ENCODE data around the gene VPS13C.

VPS13C gene

DNA sequence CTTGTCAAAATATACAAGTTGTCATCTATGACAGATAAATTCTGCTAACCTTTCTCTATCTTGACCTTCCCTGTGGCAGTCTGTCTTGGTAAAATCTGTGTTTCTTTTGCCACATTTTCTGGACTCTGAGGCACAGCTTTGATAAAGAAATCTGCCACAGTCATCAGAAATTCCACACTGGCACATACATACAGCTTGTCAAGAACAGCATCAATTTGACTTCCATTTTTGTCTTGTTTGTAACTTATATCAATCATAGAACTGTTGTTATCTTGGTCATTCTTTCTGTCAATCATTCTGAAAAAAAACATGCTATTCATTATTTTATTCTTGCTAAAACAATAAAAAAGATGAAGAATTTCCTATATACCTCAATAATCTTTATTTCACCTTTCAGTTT is 130.8 kb downstream of the VPS13C start:
- DNase-seq, result no peak

DNA sequence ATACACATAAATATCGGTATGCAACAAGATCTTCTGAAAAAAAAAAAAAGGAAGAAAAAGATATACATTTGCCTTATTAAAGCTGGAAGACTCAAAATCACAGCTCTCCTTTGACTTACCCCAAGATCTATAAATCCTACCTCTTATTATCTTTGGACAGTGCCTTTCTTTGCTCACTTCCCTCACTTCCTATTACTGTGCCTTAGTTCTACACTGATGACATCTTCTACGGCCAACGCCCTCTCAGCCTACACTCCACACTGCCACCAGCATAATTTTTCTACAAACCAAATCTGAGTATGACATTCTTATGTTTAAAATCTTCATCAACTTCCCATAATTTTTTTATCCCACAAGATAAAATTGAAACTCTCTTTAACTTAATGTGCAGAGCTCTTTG is 137.1 kb downstream of the VPS13C start:
- DNase-seq, result no peak

DNA sequence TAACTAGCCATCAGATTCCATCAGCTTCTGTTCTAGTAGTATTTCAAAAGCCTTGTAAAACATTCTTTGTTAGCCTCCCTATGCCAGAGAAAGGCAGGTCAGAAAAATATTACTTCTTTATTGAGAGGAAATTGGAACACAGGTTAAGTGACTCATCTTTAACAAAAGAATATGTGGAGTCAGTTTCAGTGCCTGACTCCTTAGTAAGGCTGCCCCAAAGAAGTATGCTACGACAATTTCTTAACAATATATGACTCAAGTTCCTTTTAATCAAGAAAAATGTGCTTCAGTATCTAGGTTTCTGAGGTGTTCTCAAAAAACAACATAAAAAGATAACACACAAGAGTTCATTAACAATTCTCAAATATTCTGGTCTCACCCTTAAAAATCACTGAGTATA is 139.2 kb downstream of the VPS13C start:
- no peak for DNase-seq

GRCh38 chr15:61917457-61917856 is 142.8 kb downstream of the VPS13C start:
- DNase-seq, result no peak

DNA sequence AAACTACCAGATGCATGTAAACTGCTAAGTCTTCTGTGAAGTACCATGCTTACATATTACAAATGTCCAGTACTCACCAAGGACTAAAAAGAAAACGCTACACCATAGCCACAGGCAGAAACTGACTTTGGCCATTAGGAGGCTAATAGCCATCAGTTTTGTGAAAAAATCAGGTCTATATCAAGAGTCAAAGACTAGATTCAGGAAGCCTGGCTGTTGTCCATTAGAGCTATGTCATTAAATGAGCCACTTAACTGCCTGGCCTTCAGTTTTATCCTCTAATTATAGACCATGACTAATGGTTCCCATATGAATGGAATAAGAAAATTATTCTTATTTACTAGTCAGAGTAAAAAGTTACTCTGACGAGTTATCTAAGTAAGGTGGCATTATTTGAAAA is 144.1 kb downstream of the VPS13C start:
- no peak for DNase-seq

GRCh38 chr15:61915640-61916039 is 144.6 kb downstream of the VPS13C start:
- DNase-seq, result no peak

DNA sequence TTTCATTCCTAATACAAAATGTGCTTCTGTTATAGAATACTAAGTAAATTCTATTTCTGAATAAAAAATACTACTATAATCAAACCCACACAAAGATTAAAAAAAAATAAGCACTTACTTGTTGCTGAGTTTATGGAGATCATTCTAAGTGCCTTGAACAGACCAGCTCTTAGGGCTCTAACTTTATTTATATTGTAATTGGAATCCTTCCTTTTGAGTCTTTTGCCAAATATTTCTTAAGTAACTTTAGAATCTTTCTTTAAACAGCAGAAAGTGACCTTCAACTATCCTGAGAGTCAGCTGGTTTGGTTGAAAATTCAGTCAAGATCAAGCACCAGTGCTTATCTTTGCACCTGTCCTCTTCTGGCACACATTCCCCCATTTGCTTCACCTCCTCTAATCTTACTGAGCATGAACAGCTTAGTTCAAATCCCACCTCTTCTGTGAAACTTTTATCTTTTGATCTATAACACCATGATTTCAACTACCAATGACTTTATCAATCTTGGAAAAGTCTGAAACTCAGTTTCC is 149.3 kb downstream of the VPS13C start:
- DNase-seq, result no peak

- no peak for DNase-seq
Observed at GRCh38 chr15:61908241-61908640, 152.0 kb downstream of the VPS13C start.

DNA sequence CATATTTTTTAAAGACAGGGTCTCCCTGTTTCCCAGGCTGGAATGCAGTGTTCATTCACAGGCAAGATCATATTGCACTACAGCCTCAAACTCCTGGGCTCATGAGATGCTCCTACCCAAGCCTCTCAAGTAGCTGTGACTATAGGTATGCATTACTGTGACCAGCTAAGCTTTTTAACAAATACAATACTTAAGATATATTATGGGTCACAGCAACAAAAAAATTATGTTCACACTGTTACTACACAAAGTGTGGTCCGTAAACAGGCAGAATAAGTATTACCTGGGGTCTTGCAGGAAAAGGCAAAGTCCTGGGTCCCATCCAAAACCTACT is 152.5 kb downstream of the VPS13C start:
- DNase-seq, result no peak

DNA sequence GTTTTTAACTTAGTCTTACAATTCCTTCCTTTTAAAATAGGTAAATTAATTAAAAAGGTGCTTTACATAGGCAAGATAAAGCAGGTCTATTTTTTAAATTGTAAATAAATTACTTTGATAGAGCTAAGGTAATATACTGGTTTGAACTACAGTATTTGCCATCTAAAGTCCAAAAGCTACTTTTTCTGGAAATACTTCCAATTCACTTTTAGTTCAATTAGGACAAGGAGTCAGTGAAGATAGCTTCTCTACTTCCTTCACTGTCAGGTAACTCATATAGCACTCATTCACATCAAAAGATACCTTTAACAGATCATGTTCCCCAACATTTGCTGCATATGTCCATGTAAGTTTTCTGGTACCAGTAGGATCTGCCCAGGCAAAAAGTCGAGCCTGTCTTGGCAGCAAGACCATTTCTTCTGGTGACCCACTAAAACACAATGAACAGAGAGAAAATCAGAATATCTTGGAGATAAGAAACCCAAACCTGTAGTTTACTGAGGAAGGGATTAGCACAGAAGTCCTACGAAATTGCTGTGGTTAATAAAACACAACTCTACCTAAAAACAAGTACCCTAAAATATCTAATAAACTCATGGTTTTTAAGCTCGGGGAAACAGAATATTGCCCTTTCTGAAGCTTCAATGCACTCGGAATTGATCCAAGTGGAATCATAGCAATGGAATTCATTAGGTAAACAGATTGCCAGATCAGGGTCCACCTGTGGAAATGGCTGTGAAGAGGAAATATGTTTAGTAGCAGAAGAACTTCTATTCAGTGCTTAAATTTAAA is 153.1 kb downstream of the VPS13C start:
- no peak for DNase-seq

DNA sequence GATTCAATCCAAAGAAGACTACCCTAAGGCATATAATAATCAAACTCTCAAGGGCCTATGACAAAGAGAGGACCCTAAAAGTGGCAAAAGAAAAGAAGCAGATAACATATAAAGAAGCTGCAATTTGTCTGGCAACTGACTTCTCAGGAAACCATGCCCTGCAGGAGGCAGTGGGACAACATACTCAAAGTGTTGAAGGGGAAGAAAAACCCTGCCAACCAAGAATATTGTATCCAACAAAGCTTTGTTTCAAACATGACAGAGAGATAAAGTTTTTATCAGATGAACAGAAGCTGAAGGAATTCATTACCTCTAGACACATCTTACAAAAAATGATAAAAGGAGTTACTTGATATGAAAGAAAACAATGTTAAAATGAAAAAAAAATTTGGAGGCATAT is 167.1 kb downstream of the VPS13C start:
- DNase-seq, result no peak

GRCh38 chr15:61892140-61892539 is 168.1 kb downstream of the VPS13C start:
- DNase-seq, result no peak

GRCh38 chr15:61890106-61890505 is 170.1 kb downstream of the VPS13C start:
- DNase-seq, result no peak

DNA sequence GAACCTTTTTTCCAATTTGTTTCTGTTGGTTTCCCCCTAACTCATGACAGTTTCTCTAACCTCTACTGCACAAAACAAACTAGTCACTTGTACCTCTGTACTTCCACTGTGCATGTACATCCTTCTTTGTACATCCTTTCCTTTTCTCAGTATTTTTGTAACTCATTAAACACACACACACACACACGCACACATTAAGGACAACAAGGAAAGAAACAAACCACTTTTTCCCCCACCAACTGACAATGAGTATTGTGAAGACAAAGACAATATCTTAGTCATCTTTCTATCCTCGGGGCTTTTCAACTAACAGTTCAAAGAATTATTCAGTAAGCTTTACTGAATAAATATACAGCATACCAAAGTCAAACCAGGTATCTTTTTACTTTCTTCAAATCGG is 170.5 kb downstream of the VPS13C start:
- no peak for DNase-seq

DNA sequence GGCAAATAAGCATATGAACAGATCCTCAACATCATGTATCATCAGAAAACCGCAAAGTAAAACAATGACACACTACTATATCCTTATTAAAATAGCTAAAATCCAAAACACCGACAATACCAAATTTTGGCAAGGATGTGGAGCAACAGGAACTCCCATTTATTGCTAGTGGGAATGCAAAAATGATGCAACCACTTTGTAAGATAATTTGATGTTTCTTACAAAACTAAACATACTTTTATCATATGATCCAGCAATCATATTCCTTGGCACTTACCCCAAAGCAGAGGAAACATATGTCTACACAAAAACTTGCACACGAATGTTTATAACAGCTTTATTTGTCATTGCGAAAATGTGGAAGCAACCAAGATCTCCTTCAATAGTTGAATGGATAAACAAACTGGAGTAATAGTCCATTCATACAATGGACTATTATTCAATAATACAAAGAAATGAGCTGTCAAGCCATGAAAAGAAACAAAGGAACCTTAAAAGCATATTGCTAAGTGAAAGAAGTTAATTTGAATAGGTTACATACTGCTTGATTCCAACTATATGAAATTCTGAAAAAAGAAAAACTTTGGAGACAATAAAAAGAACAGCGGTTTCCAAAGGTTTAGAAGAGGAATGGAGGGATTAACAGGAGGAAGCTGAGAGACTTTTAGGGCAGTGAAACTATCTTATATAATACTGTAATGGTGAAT is 172.0 kb downstream of the VPS13C start:
- DNase-seq, result no peak

DNA sequence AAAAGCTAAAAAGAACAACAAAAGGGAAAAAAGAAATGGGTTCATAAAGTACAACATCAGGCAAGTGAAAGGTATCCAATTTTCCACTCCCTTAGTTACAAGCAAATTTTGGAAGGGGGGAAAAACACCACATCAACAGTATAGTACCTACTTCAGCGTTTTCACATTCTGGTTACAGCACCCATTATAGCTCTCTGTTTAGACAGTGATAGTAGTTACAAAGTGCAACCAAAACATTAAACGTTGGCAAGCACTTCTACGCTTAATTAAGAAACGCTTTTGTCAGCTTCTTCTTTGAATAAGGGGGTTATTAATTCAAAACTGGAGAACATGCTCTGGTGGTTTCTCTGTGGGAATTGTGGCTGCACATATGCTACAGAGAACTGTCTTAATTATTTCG is 180.2 kb downstream of the VPS13C start:
- no peak for DNase-seq

DNA sequence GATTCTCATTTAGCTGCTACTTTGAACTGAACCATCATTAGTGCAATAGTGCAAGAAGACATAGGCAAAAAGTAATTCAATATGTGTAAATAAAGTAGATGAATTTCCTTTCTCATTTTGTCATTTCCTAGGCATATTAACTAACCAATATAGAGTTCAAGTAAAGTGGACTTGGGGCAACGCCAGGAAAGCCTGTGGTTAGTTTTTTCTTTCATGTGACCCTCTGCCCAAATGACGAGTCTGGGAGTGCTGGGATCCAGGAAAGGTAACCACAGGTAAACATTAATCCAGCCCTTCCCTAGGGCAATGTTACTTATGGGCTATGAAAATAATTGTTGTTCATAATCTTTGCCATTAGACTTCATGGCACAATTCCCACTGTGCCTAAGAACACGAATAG is 181.0 kb downstream of the VPS13C start:
- DNase-seq, result no peak

DNA sequence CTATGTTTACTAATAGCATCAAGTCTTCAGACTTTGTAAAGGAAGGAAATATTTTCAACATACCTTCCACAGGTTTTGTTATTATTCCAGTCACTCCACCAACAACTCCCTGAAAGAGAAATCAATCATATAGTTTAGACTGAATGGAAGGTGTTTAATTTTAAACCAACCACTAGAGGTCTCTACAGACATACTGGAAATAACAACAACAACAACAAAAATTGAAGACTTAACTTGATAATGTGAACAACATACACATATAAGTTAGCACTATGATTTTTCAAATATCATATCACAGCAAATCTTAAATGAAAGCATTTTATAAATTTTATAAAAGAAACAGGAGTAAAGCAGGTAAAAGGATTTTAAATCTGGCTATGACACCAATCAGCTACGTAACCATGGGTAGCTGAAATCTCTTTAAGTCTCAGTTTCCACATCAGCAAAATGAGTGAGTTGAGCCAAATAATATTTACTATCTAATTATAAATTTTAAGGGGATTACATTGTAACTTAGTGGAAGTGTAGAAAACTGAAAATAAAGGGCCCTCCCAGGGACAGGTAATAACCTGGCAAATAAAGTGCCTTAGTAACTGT is 188.2 kb downstream of the VPS13C start:
- no peak for DNase-seq

DNA sequence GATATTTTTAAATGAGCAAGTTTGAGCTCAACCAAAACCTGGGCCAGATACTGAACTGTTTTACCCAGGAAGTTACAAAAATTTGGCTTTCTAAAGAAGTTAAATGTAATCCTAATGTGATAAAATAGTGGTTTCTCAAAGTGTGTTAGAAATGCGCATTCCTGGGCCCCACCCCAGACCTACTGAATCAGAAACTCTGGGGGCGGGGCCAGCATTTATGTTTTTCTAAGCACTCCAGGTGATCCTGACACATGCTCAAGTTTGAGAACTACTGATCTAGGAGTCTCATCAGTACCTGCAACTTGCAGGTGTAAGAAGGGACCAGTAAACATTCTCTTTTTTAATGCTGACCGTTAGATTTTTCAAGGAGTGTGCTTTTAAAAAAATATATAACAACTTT is 190.6 kb downstream of the VPS13C start:
- DNase-seq, result no peak

DNA sequence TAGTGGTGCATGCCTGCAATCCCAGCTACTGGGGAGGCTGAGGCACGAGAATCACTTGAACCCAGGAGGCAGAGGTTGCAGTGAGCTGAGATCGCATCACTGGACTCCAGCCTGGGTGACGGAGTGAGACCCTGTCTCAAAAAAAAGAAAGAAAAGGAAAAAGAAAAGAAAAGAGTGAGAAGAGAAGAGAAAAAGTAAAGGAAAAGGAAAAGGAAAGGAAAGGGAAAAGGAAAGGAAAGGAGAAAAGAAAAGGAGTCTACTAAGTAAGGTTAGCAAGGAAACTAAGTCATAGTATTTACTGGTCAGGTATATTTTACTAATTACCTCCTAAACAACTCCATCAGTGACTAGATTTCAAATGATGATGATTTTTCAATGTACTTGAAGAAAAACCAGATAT is 198.3 kb downstream of the VPS13C start:
- no peak for DNase-seq

DNA sequence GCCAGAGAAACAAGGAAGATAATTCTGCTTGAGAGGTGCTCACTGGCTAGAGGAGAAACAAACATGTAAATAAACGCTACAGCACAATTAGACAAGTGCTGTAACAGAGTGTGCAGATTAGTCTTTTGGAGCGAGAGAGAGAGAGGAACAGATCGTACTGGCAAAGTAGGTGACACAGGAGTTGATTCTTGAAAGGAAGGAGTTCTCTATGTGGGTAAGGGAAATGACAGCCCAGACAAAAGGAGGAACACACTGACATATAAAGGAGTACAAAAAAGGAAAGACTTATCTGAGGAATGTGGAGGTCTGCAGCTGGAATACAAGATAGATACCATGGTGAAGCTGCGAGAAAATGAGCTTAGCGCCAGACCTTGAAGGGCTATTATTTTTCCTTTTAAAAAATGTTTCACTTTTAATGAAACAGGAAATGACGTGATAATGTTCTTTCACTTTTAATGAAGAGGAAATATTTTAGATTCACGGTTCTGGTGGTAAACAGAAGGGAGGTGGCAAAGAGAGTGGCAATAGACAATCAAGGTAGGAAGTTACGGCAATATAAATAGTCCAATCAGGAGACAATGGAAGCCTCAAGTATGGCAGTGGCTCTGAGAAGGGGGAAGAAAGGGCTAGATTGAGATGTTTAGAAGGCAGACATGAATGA is 202.9 kb downstream of the VPS13C start:
- no peak for DNase-seq

DNA sequence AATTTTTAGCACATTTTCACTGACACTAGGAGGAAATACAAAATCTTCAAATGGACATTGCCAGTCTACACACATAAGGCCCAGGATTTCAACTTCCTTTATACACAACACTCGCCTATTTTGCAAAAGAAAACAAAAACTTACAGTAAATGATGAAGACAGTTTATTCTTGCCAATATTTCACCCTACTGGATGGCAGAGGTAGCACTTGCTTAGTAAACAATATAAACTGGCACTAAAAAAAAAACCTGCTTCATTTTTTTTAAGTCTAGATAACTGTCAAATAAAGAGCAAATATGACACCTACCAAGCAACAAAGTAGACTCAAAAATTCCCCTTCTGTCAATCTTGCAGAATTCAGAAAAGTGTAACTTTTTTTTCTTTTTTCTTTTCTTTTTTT is 204.0 kb downstream of the VPS13C start:
- no peak for DNase-seq

GRCh38 chr15:61853195-61853594 is 207.1 kb downstream of the VPS13C start:
- DNase-seq, result no peak

DNA sequence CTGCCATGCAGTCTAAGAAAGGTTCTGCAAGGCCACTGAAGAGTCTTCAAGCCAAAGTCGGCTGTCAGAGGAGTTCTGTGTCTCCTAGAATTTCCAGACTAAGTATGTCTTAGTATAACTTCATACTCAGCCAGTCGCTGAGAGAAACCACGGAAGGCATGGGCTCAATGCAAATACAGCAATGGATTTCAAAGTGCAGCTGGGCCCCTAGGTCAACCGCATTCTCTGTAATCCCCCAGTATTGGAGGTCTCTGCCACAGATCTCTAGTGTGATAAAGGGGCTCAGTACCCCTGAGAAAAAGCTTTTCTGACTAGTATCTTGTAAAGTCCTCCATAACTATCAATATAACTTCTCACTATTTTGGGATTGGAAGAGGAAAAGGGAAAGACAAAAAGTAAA is 208.3 kb downstream of the VPS13C start:
- DNase-seq, result no peak
